Measurements from ENCODE around the gene ATRIP.

DNA sequence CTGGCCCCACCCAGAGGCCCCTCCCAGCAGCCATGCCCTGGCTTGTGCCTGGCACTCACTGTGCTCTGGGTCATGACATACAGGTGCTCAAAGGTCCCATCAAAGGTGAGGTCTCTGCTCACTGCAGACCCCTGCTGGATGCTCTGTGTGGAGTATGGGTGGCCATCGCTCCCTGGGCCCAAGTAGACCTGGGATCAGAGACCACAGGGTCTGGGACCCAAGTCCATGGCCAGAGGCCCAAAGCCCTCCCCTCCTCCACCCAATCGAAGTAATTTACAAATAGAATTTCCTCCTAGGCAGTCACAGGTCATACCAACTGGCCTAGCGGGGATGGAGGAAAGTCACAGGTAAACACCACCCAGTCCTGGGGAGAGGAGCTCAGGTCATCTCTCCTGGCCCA, 24.3 kb upstream of the ATRIP start:
- TF ChIP-seq, protein P1, sequence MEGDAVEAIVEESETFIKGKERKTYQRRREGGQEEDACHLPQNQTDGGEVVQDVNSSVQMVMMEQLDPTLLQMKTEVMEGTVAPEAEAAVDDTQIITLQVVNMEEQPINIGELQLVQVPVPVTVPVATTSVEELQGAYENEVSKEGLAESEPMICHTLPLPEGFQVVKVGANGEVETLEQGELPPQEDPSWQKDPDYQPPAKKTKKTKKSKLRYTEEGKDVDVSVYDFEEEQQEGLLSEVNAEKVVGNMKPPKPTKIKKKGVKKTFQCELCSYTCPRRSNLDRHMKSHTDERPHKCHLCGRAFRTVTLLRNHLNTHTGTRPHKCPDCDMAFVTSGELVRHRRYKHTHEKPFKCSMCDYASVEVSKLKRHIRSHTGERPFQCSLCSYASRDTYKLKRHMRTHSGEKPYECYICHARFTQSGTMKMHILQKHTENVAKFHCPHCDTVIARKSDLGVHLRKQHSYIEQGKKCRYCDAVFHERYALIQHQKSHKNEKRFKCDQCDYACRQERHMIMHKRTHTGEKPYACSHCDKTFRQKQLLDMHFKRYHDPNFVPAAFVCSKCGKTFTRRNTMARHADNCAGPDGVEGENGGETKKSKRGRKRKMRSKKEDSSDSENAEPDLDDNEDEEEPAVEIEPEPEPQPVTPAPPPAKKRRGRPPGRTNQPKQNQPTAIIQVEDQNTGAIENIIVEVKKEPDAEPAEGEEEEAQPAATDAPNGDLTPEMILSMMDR (IDR thresholded peaks at IDR 0.05; ENCODE audit: borderline replicate concordance, extremely low read depth, low read length, poor library complexity, severe bottlenecking) = peak; percentile 15
- TF ChIP-seq EZH2 (IDR thresholded peaks at IDR 0.05; ENCODE audit: borderline replicate concordance, low read depth, low read length, severe bottlenecking) = no peak

Measured in DND-41 (cell line).